Measurements from ENCODE around the gene TMEM134. TPM values are rescaled to one million over a fixed set of nuclear protein-coding genes. Genes with fewer than 3 reads are reported as not detected.

The TMEM134 gene
- total RNA-seq, 1 experiment from 2014 or later = 52.2 TPM

DNA sequence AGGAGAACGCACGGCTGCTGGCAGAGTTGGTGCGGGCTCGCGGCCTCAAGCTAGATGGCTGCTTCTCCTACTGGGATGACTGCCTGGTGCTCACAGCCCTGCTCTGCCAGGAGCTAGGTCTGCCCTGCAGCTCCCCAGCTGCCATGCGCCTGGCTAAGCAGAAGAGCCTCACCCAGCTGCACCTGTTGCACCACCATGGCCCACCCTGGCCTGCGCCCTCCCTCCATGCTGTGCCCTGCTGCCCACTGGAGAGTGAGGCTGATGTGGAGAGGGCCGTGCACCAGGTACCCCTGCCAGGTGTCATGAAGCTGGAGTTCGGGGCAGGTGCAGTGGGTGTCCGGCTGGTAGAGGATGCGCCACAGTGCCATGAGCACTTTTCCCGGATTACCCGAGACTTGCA lies 45.6 kb downstream of the TMEM134 start:
- TF ChIP-seq, protein P1, sequence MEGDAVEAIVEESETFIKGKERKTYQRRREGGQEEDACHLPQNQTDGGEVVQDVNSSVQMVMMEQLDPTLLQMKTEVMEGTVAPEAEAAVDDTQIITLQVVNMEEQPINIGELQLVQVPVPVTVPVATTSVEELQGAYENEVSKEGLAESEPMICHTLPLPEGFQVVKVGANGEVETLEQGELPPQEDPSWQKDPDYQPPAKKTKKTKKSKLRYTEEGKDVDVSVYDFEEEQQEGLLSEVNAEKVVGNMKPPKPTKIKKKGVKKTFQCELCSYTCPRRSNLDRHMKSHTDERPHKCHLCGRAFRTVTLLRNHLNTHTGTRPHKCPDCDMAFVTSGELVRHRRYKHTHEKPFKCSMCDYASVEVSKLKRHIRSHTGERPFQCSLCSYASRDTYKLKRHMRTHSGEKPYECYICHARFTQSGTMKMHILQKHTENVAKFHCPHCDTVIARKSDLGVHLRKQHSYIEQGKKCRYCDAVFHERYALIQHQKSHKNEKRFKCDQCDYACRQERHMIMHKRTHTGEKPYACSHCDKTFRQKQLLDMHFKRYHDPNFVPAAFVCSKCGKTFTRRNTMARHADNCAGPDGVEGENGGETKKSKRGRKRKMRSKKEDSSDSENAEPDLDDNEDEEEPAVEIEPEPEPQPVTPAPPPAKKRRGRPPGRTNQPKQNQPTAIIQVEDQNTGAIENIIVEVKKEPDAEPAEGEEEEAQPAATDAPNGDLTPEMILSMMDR (IDR thresholded peaks at IDR 0.05; ENCODE audit: insufficient read depth in 1 of 2, low read depth in 1 of 2, low read length in 1 of 2, severe bottlenecking in 1 of 2, unreplicated experiment in 1 of 2) = no peak
- Mint-ChIP-seq H3K27me3 (ENCODE audit: insufficient read depth, unreplicated experiment) (no peaks in the 10 kb centered on the region), H3K4me3 (ENCODE audit: unreplicated experiment) (no peak overlapping the region), H3K9me3 (ENCODE audit: unreplicated experiment) (no peaks in the 10 kb centered on the region), H3K36me3 (ENCODE audit: insufficient read depth, unreplicated experiment) (peaks cover 31% of the 10 kb centered on the region), H3K27ac (ENCODE audit: unreplicated experiment) (no peak overlapping the region), H3K4me1 (ENCODE audit: low read depth, unreplicated experiment) (peaks cover 25% of the 10 kb centered on the region)
- intact Hi-C loops (cut with micrococcal nuclease; ENCODE audit: unreplicated experiment) = no loop called here
- CTCF ChIA-PET = interaction anchor here (1.0 to 2.2 kb wide), 2 partner anchors 20 to 22 kb away, joined by 3 to 11 read pairs; partner anchors contain the start of genes CORO1B and PPP1CA
- no peaks in the 10 kb centered on the region for H3K36me3 ChIP-seq (ENCODE audit: control insufficient read depth, insufficient read depth, low read length)
- POLR2A ChIA-PET = no interaction called here
- H3K4me1 ChIP-seq = peaks cover 13% of the 10 kb centered on the region
- no peaks in the 10 kb centered on the region for H3K27me3 ChIP-seq (replicated peaks; ENCODE audit: control insufficient read depth, insufficient read depth, low read length)
- no peak for DNase-seq
- BruUV-seq (replicated peaks) = no TSS peak
- no peak overlapping the region for H3K4me3 ChIP-seq (ENCODE audit: low read depth, low read length)
- no peaks in the 10 kb centered on the region for H3K9me3 ChIP-seq

GRCh38 chr11:67422891-67423290 lies 46.2 kb downstream of the TMEM134 start:
- peak overlapping the region; percentile 12 for H3K4me3 Mint-ChIP-seq (ENCODE audit: unreplicated experiment)

DNA sequence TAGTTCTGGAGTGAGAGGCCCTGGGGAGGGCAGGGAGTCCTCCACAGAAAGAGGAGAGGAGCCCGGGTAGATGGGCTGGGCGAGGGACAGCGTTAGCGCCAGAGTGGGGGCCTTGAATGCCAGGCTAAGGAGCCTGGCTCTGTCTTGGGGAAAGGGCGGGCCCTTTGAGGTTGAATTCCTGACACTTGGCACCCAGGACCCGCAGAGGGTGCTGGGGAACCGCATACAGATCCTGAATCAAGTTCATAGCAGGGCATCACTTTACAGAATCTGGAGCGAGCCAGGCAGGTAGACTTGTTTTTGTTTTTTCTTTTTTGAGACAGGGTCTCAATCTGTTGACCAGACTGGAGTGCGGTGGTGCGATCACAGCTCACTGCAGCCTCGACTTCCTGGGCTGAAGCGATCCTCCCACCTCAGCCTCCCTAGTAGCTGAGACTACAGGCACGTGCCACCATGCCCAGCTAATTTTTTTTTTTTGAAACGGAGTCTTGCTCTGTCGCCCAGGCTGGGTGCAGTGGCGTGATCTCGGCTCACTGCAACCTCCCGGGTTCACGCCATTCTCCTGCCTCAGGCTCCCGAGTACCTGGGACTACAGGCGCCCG lies 47.5 kb downstream of the TMEM134 start:
- Mint-ChIP-seq H3K27ac (ENCODE audit: unreplicated experiment) (peak overlapping the region; percentile 68), H3K9me3 (ENCODE audit: unreplicated experiment) (no peaks in the 10 kb centered on the region), H3K4me3 (ENCODE audit: unreplicated experiment) (peak overlapping the region; percentile 71), H3K36me3 (ENCODE audit: insufficient read depth, unreplicated experiment) (peaks cover 23% of the 10 kb centered on the region), H3K27me3 (ENCODE audit: insufficient read depth, unreplicated experiment) (no peaks in the 10 kb centered on the region), H3K4me1 (ENCODE audit: low read depth, unreplicated experiment) (peaks cover 25% of the 10 kb centered on the region)
- Histone ChIP-seq H3K36me3 (ENCODE audit: control insufficient read depth, insufficient read depth, low read length) (no peaks in the 10 kb centered on the region), H3K4me1 (peaks cover 13% of the 10 kb centered on the region), H3K4me3 (ENCODE audit: low read depth, low read length) (peak overlapping the region; percentile 18), H3K9me3 (no peaks in the 10 kb centered on the region), H3K27me3 (replicated peaks; ENCODE audit: control insufficient read depth, insufficient read depth, low read length) (no peaks in the 10 kb centered on the region)
- BruUV-seq (replicated peaks) = TSS peak; percentile 68
- TF ChIP-seq, protein P1 (IDR thresholded peaks at IDR 0.05; ENCODE audit: insufficient read depth in 1 of 2, low read depth in 1 of 2, low read length in 1 of 2, severe bottlenecking in 1 of 2, unreplicated experiment in 1 of 2) = no peak
- DNase-seq = no peak
- POLR2A ChIA-PET = interaction anchor here (0.5 to 1.7 kb wide), 5 partner anchors 14 to 68 kb away, joined by 3 to 18 read pairs (median 3); partner anchors contain the start of genes AIP, POLD4 and PPP1CA
- CTCF ChIA-PET = interaction anchor here (2.0 to 4.1 kb wide), 2 partner anchors 20 to 30 kb away, joined by 9 to 45 read pairs; partner anchors contain the start of genes PPP1CA and RAD9A
- intact Hi-C loops (cut with micrococcal nuclease; ENCODE audit: unreplicated experiment) = loop anchor here (1.0 to 2.0 kb wide), 4 partner anchors 9 to 47 kb away; partner anchors contain the start of gene TMEM134

More at GRCh38 chr11:67422891-67423290, 46.2 kb downstream of the TMEM134 start:
- BruUV-seq (replicated peaks) = no TSS peak
- H3K4me1 Mint-ChIP-seq (ENCODE audit: low read depth, unreplicated experiment) = peaks cover 25% of the 10 kb centered on the region
- intact Hi-C loops (cut with micrococcal nuclease; ENCODE audit: unreplicated experiment) = no loop called here
- no peaks in the 10 kb centered on the region for H3K9me3 ChIP-seq
- H3K27me3 ChIP-seq (replicated peaks; ENCODE audit: control insufficient read depth, insufficient read depth, low read length) = no peaks in the 10 kb centered on the region
- no peak overlapping the region for H3K4me3 ChIP-seq (ENCODE audit: low read depth, low read length)
- no peaks in the 10 kb centered on the region for H3K27me3 Mint-ChIP-seq (ENCODE audit: insufficient read depth, unreplicated experiment)
- H3K36me3 Mint-ChIP-seq (ENCODE audit: insufficient read depth, unreplicated experiment) = peaks cover 25% of the 10 kb centered on the region
- no peaks in the 10 kb centered on the region for H3K36me3 ChIP-seq (ENCODE audit: control insufficient read depth, insufficient read depth, low read length)
- H3K9me3 Mint-ChIP-seq (ENCODE audit: unreplicated experiment) = no peaks in the 10 kb centered on the region
- CTCF ChIA-PET = interaction anchor here (0.6 to 2.2 kb wide), 3 partner anchors 20 to 580 kb away, joined by 3 to 11 read pairs (median 3); partner anchors contain the start of genes CORO1B and PPP1CA
- TF ChIP-seq, protein P1 (IDR thresholded peaks at IDR 0.05; ENCODE audit: insufficient read depth in 1 of 2, low read depth in 1 of 2, low read length in 1 of 2, severe bottlenecking in 1 of 2, unreplicated experiment in 1 of 2) = no peak
- POLR2A ChIA-PET = interaction anchor here (0.6 kb wide), 1 partner anchor 753 kb away, joined by 3 read pairs; no protein-coding TSS in a partner anchor
- DNase-seq = no peak
- H3K27ac Mint-ChIP-seq (ENCODE audit: unreplicated experiment) = peak overlapping the region; percentile 37
- H3K4me1 ChIP-seq = peaks cover 13% of the 10 kb centered on the region

Measured in Caco-2 (cell line).